IMR-90 (cell line): ENCODE data around the gene FAM237A. TPM values are rescaled to one million over a fixed set of nuclear protein-coding genes. Genes with fewer than 3 reads are reported as not detected.

ENCODE experiments used
- ATAC-seq: fragments of 200-7000 bp; cut with Tn5 transposase; 2 replicates; pipeline ENCODE4 v1.9.1; 2020; ENCODE audit warnings: low read depth, mild to moderate bottlenecking, moderate library complexity
- BruUV-seq: library from RNA; stranded (reverse); fragments of 400-500 nt; replicated peaks from 2 replicates; lab custom pipeline; 2021; lab: Mats Ljungman, UMichigan
- CTCF ChIA-PET: fragments of 300-600 bp; formaldehyde crosslinking; extraction: SDS; loops from one replicate; lab custom pipeline; 2021; ENCODE audit warnings: antibody characterized with exemption; lab: Yijun Ruan, JAX
- POLR2A ChIA-PET: fragments of 300-600 bp; sonication (Branson Sonifier 250); formaldehyde crosslinking; loops from one replicate; lab custom pipeline; 2022; ENCODE audit warnings: antibody characterized with exemption; ENCODE audit not compliant: unreplicated experiment; lab: Charles Lee
- DNase-seq: peaks from one replicate; pipeline ENCODE4 v3.0.0; 2013
- H2AFZ ChIP-seq: replicated peaks from 2 replicates; pipeline ENCODE3; 2013; ENCODE audit warnings: low read length, mild to moderate bottlenecking; ENCODE audit not compliant: poor library complexity
- H2AK5ac ChIP-seq: 2 replicates; pipeline ENCODE4 v1.6.1; 2013; ENCODE audit warnings: low read depth, low read length, inconsistent platforms
- H2AK9ac ChIP-seq: replicated peaks from 2 replicates; pipeline ENCODE3; 2013; ENCODE audit warnings: mild to moderate bottlenecking, low read depth, low read length, moderate library complexity; ENCODE audit not compliant: poor library complexity
- H2BK120ac ChIP-seq: 2 replicates; pipeline ENCODE4 v1.6.1; 2013; ENCODE audit warnings: low read depth, low read length, inconsistent platforms
- H2BK15ac ChIP-seq: 3 replicates; pipeline ENCODE4 v1.6.1; 2013; ENCODE audit warnings: low read depth, low read length, inconsistent platforms
- H2BK20ac ChIP-seq: 2 replicates; pipeline ENCODE4 v1.6.1; 2013; ENCODE audit warnings: low read depth, mild to moderate bottlenecking, inconsistent platforms, low read length, moderate library complexity
- H2BK5ac ChIP-seq: 2 replicates; pipeline ENCODE4 v1.6.1; 2013; ENCODE audit warnings: mild to moderate bottlenecking, low read depth, low read length, inconsistent platforms; ENCODE audit not compliant: poor library complexity, severe bottlenecking
- H3K14ac ChIP-seq: replicated peaks from 2 replicates; pipeline ENCODE4 v1.6.1; 2013; ENCODE audit warnings: low read depth, low read length, inconsistent platforms
- H3K18ac ChIP-seq: 2 replicates; pipeline ENCODE4 v1.6.1; 2013; ENCODE audit warnings: low read depth, low read length, control low read depth
- H3K23ac ChIP-seq: 2 replicates; pipeline ENCODE4 v1.6.1; 2013; ENCODE audit warnings: low read depth, low read length, inconsistent platforms
- H3K27ac ChIP-seq: 2 replicates; pipeline ENCODE4 v1.5.1; 2013; ENCODE audit warnings: mild to moderate bottlenecking, control low read depth, low read length; ENCODE audit not compliant: insufficient read depth
- H3K27me3 ChIP-seq: 2 replicates; pipeline ENCODE4 v1.6.1; 2013; ENCODE audit warnings: low read length; ENCODE audit not compliant: control insufficient read depth, insufficient read depth
- H3K36me3 ChIP-seq: 2 replicates; pipeline ENCODE4 v1.6.1; 2013; ENCODE audit warnings: low read length, mixed read lengths; ENCODE audit not compliant: control insufficient read depth, insufficient read depth
- H3K4ac ChIP-seq: 2 replicates; pipeline ENCODE4 v1.6.1; 2013; ENCODE audit warnings: low read depth, low read length, inconsistent platforms
- H3K4me1 ChIP-seq: 2 replicates; pipeline ENCODE4 v1.6.1; 2013; ENCODE audit warnings: low read length, mixed read lengths; ENCODE audit not compliant: control insufficient read depth, insufficient read depth
- H3K4me2 ChIP-seq: 2 replicates; pipeline ENCODE4 v1.6.1; 2013; ENCODE audit warnings: low read depth, mild to moderate bottlenecking, control low read depth, low read length, moderate library complexity
- H3K4me3 ChIP-seq: 2 replicates; pipeline ENCODE4 v1.5.1; 2013; ENCODE audit warnings: low read depth, mild to moderate bottlenecking, control low read depth, low read length, moderate library complexity; ENCODE audit not compliant: insufficient read depth
- H3K56ac ChIP-seq: 2 replicates; pipeline ENCODE4 v1.6.1; 2013; ENCODE audit warnings: low read length, inconsistent platforms; ENCODE audit not compliant: insufficient read depth; ENCODE audit errors: extremely low read depth
- H3K79me1 ChIP-seq, 2 experiments: 2 replicates each; pipeline ENCODE4 v1.6.1; 2013; ENCODE audit warnings: low read length in 2 of 2, inconsistent platforms in 1 of 2, low read depth in 1 of 2
- H3K9ac ChIP-seq: 2 replicates; pipeline ENCODE4 v1.6.1; 2013; ENCODE audit warnings: low read depth, low read length, control low read depth
- H3K9me1 ChIP-seq: 2 replicates; pipeline ENCODE4 v1.6.1; 2013; ENCODE audit warnings: low read length, inconsistent platforms; ENCODE audit not compliant: insufficient read depth
- H3K9me3 ChIP-seq: 2 replicates; pipeline ENCODE4 v1.6.1; 2013; ENCODE audit warnings: low read length; ENCODE audit not compliant: control insufficient read depth, insufficient read depth
- H4K20me1 ChIP-seq: 2 replicates; pipeline ENCODE4 v1.6.1; 2013; ENCODE audit warnings: low read length, inconsistent platforms; ENCODE audit not compliant: insufficient read depth
- H4K5ac ChIP-seq: 2 replicates; pipeline ENCODE4 v1.6.1; 2013; ENCODE audit warnings: mild to moderate bottlenecking, low read depth, low read length, control low read depth
- H4K8ac ChIP-seq, 2 experiments: 2 replicates each; pipeline ENCODE4 v1.6.1; 2013; ENCODE audit warnings: low read depth in 2 of 2, low read length in 2 of 2, control low read depth in 1 of 2, inconsistent platforms in 1 of 2
- H4K91ac ChIP-seq: 2 replicates; pipeline ENCODE4 v1.6.1; 2013; ENCODE audit warnings: low read depth, low read length, inconsistent platforms; ENCODE audit not compliant: insufficient read depth
- BHLHE40 ChIP-seq: fragments of 150-350 bp; IDR thresholded peaks from 2 replicates; pipeline ENCODE4 v1.6.1; 2016; ENCODE audit warnings: mild to moderate bottlenecking, low read depth, low read length
- CEBPB ChIP-seq: IDR thresholded peaks from 2 replicates; pipeline ENCODE4 v1.6.1; 2012; ENCODE audit warnings: low read depth, low read length, improper control_type of control experiment
- CHD1 ChIP-seq: IDR thresholded peaks from 2 replicates; pipeline ENCODE4 v1.6.1; 2012; ENCODE audit warnings: low read depth, low read length, improper control_type of control experiment
- CTCF ChIP-seq: conservative IDR thresholded peaks from 2 replicates; pipeline ENCODE4 v1.5.1; 2012; ENCODE audit warnings: mild to moderate bottlenecking, low read depth, low read length, improper control_type of control experiment
- FOS ChIP-seq: fragments of 150-350 bp; IDR thresholded peaks from 2 replicates; pipeline ENCODE4 v1.6.1; 2016; ENCODE audit warnings: low read depth, low read length
- MAFK ChIP-seq: IDR thresholded peaks from 2 replicates; pipeline ENCODE4 v1.6.1; 2012; ENCODE audit warnings: low read depth, low read length, improper control_type of control experiment
- MAZ ChIP-seq: IDR thresholded peaks from 2 replicates; pipeline ENCODE4 v1.6.1; 2012; ENCODE audit warnings: low read depth, mild to moderate bottlenecking, low read length, improper control_type of control experiment, moderate library complexity, borderline replicate concordance
- MXI1 ChIP-seq: IDR thresholded peaks from 2 replicates; pipeline ENCODE4 v1.6.1; 2012; ENCODE audit warnings: low read depth, mild to moderate bottlenecking, low read length, moderate library complexity, borderline replicate concordance
- NFE2L2 ChIP-seq: fragments of 150-350 bp; IDR thresholded peaks from 2 replicates; pipeline ENCODE4 v1.6.1; 2016; ENCODE audit warnings: low read depth, mild to moderate bottlenecking, low read length
- POLR2A ChIP-seq: IDR thresholded peaks from 2 replicates; pipeline ENCODE4 v1.6.1; 2012; ENCODE audit warnings: mild to moderate bottlenecking, low read depth, low read length
- RAD21 ChIP-seq: IDR thresholded peaks from 2 replicates; pipeline ENCODE4 v1.6.1; 2012; ENCODE audit warnings: low read length, improper control_type of control experiment
- RCOR1 ChIP-seq: IDR thresholded peaks from 2 replicates; pipeline ENCODE4 v1.6.1; 2012; ENCODE audit warnings: mild to moderate bottlenecking, low read length, improper control_type of control experiment; ENCODE audit not compliant: insufficient replicate concordance
- RFX5 ChIP-seq: IDR thresholded peaks from 2 replicates; pipeline ENCODE4 v1.8.0; 2012; ENCODE audit warnings: low read depth, mild to moderate bottlenecking, low read length, moderate library complexity
- SMC3 ChIP-seq: fragments of 150-350 bp; IDR thresholded peaks from 2 replicates; pipeline ENCODE4 v1.6.1; 2016; ENCODE audit warnings: low read depth, mild to moderate bottlenecking, antibody characterized with exemption, low read length, moderate library complexity
- USF2 ChIP-seq: fragments of 150-350 bp; IDR thresholded peaks from 2 replicates; pipeline ENCODE4 v1.6.1; 2017; ENCODE audit warnings: mild to moderate bottlenecking, antibody characterized with exemption, low read length, low read depth
- WGBS, 2 experiments: methylation state at CpG; one replicate each; pipeline versions ENCODE4 v1.1.5 to v1.1.7; 2013; ENCODE audit warnings: missing lambda C conversion rate in 2 of 2; ENCODE audit not compliant: insufficient read length in 1 of 2; ENCODE audit errors: extremely low coverage in 2 of 2; 5-methylcytosine and 5-hydroxymethylcytosine counted together
- dilution Hi-C: fragments of 300-500 bp; cut with HindIII; formaldehyde crosslinking; loops from one replicate; pipeline ENCODE4 v1.14.3; 2018; ENCODE audit warnings: low sequenced_read_pairs; ENCODE audit not compliant: unreplicated experiment
- in situ Hi-C: fragments of 300-500 bp; cut with MboI; formaldehyde crosslinking; loops from 3 replicates; pipeline ENCODE4 v1.14.3; 2019; ENCODE audit warnings: low sequenced_read_pairs, inconsistent platforms, mixed read lengths
- intact Hi-C: fragments of 100-400 bp; cut with micrococcal nuclease; formaldehyde crosslinking; loops from 2 replicates; pipeline ENCODE4 v1.10.0; 2022
- polyA plus RNA-seq, 3 experiments: library from polyadenylated mRNA; depleted of rRNA; stranded (reverse); fragments of >200 nt; gene quantifications; 2 replicates each; pipeline ENCODE4 v1.2.3, GENCODE V29; 2012; ENCODE audit warnings: low replicate concordance in 1 of 3
- total RNA-seq: library from RNA; depleted of rRNA; stranded (reverse); fragments of >200 nt; gene quantifications from 2 replicates; pipeline ENCODE4 v1.2.3, GENCODE V29; 2012
- TF ChIP-seq, protein P1 (sequence below): fragments of 150-350 bp; IDR thresholded peaks from 2 replicates; pipeline ENCODE4 v1.6.1; 2016; ENCODE audit warnings: low read depth, mild to moderate bottlenecking, low read length, moderate library complexity, borderline replicate concordance

Gene FAM237A
- total and polyA plus RNA-seq, 2 of the 4 experiments (the other 2 are of a cell fraction) = not detected

DNA sequence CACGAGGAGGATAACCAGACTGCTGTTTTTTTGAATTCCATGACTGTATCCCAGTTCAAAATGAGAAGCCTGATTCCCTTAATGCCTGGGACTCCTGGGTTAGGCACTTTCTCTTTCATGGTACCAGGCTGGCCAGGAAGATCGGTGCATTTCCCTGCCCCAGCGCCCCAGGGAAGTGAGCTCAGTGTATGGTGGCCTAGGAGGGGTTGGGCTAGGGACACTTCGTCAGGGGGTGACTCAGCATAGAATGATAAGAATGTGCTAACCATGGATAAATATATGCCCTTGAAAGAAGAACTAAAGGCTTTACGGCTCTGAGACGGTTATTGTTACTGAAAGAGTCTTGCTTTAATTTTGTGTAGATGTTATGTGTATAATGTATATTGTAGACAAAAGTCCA, 27.5 kb upstream of the FAM237A start:
- no peak overlapping the region for H2BK20ac ChIP-seq

More for the DNA sequence above, 27.5 kb upstream of the FAM237A start:
- POLR2A ChIA-PET = no interaction called here
- H3K4me1 ChIP-seq = peaks cover 4% of the 10 kb centered on the region; the same call in 1 of the 2 replicates
- in situ Hi-C loops (no loop called here), intact Hi-C loops (no loop called here), dilution Hi-C loops (no loop called here)
- H4K5ac ChIP-seq = no peak overlapping the region
- no peaks in the 10 kb centered on the region for H4K20me1 ChIP-seq
- no peaks in the 10 kb centered on the region for H3K27me3 ChIP-seq
- no peak overlapping the region for H3K4me3 ChIP-seq
- H3K18ac ChIP-seq = no peak overlapping the region
- no peaks in the 10 kb centered on the region for H3K9me3 ChIP-seq
- H2BK120ac ChIP-seq = no peak overlapping the region
- no peak overlapping the region for H2AK5ac ChIP-seq
- no peak overlapping the region for H4K8ac ChIP-seq
- H2AK9ac ChIP-seq = no peak overlapping the region
- WGBS, 2 experiments = 61% methylated on average over 2 of the region's 6 CpGs; no CpG with 5 or more reads in 1 of the 2 experiments
- H4K91ac ChIP-seq = no peak overlapping the region
- CTCF ChIA-PET = no interaction called here
- no peak overlapping the region for H3K56ac ChIP-seq
- H3K14ac ChIP-seq = no peak overlapping the region
- peak; percentile 63 for ATAC-seq
- H3K4ac ChIP-seq = no peak overlapping the region
- no peaks in the 10 kb centered on the region for H3K36me3 ChIP-seq
- H2AFZ ChIP-seq = peak overlapping the region; percentile 28
- no peak overlapping the region for H2BK5ac ChIP-seq
- H3K4me2 ChIP-seq = no peak overlapping the region
- H3K79me1 ChIP-seq = no peaks in the 10 kb centered on the region
- no peaks in the 10 kb centered on the region; the same call in 1 of the 2 replicates for H3K9me1 ChIP-seq
- no TSS peak for BruUV-seq
- no peak overlapping the region for H3K23ac ChIP-seq
- H2BK15ac ChIP-seq = no peak overlapping the region
- no peak overlapping the region for H3K27ac ChIP-seq
- TF ChIP-seq SMC3 (no peak), RCOR1 (no peak), MAZ (no peak), MAFK (no peak), RFX5 (no peak), BHLHE40 (no peak), USF2 (no peak), CTCF (no peak), NFE2L2 (no peak), RAD21 (no peak), CHD1 (no peak), FOS (no peak), POLR2A (no peak), MXI1 (no peak), CEBPB (no peak)
- TF ChIP-seq, protein P1, sequence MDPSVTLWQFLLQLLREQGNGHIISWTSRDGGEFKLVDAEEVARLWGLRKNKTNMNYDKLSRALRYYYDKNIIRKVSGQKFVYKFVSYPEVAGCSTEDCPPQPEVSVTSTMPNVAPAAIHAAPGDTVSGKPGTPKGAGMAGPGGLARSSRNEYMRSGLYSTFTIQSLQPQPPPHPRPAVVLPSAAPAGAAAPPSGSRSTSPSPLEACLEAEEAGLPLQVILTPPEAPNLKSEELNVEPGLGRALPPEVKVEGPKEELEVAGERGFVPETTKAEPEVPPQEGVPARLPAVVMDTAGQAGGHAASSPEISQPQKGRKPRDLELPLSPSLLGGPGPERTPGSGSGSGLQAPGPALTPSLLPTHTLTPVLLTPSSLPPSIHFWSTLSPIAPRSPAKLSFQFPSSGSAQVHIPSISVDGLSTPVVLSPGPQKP = no peak
- no peak overlapping the region for H3K9ac ChIP-seq
- DNase-seq = peak; percentile 32
